PC-3 (cell line): ENCODE data around the gene KRTAP13-2. TPM values are rescaled to one million over a fixed set of nuclear protein-coding genes. Genes with fewer than 3 reads are reported as not detected.

Source experiments
- ATAC-seq: fragments of 200-7000 bp; cut with Tn5 transposase; 2 replicates; pipeline ENCODE4 v1.9.1; 2020; ENCODE audit warnings: mild to moderate bottlenecking, moderate library complexity
- BruUV-seq: library from RNA; stranded (reverse); fragments of 400-500 nt; replicated peaks from 2 replicates; lab custom pipeline; 2021; lab: Mats Ljungman, UMichigan
- CTCF ChIA-PET: fragments of 300-600 bp; sonication (Branson Sonifier 250); formaldehyde crosslinking; loops from one replicate; lab custom pipeline; 2022; ENCODE audit warnings: antibody characterized with exemption; lab: Charles Lee
- POLR2A ChIA-PET: fragments of 300-600 bp; sonication (Branson Sonifier 250); formaldehyde crosslinking; loops from one replicate; lab custom pipeline; 2022; ENCODE audit warnings: antibody characterized with exemption; ENCODE audit not compliant: unreplicated experiment; lab: Charles Lee
- DNase-seq: peaks from one replicate; pipeline ENCODE4 v3.0.0-alpha.2; 2015
- H2AFZ ChIP-seq: fragments of 300-600 bp; sonication (generic); 2 replicates; pipeline ENCODE4 v1.6.0; 2016; ENCODE audit warnings: antibody characterized with exemption, low read length
- H3F3A ChIP-seq: fragments of 300-600 bp; sonication (generic); one replicate; pipeline ENCODE4 v1.6.0; 2017; ENCODE audit warnings: antibody characterized with exemption, low read length, control low read depth, mild to moderate bottlenecking; ENCODE audit not compliant: unreplicated experiment
- H3K27ac ChIP-seq: fragments of 300-600 bp; sonication (generic); 2 replicates; pipeline ENCODE4 v1.5.1; 2016; ENCODE audit warnings: mild to moderate bottlenecking, low read length
- H3K27me3 ChIP-seq: fragments of 300-600 bp; sonication (generic); 2 replicates; pipeline ENCODE4 v1.6.1; 2016; ENCODE audit warnings: low read length, mixed read lengths
- H3K36me3 ChIP-seq: fragments of 300-600 bp; sonication (generic); 2 replicates; pipeline ENCODE4 v1.6.1; 2016; ENCODE audit warnings: low read depth, mixed run types, low read length, mixed read lengths
- H3K4me1 ChIP-seq: fragments of 300-600 bp; sonication (generic); 2 replicates; pipeline ENCODE4 v1.5.1; 2016; ENCODE audit warnings: low read length; ENCODE audit not compliant: insufficient read depth
- H3K4me2 ChIP-seq: fragments of 300-600 bp; sonication (generic); 2 replicates; pipeline ENCODE4 v1.6.0; 2016; ENCODE audit warnings: low read length
- H3K4me3 ChIP-seq: fragments of 300-600 bp; sonication (generic); 2 replicates; pipeline ENCODE4 v1.5.1; 2016; ENCODE audit warnings: mild to moderate bottlenecking, low read length, mixed read lengths
- H3K79me2 ChIP-seq: fragments of 300-600 bp; sonication (generic); 2 replicates; pipeline ENCODE4 v1.6.1; 2017; ENCODE audit warnings: low read length, mixed read lengths
- H3K9ac ChIP-seq: fragments of 300-600 bp; sonication (generic); 2 replicates; pipeline ENCODE4 v1.6.0; 2016; ENCODE audit warnings: mild to moderate bottlenecking, low read length
- H3K9me2 ChIP-seq: fragments of 300-600 bp; sonication (generic); replicated peaks from 2 replicates; pipeline ENCODE4 v1.6.1; 2016; ENCODE audit warnings: mixed run types, low read length, mixed read lengths
- H3K9me3 ChIP-seq: fragments of 300-600 bp; sonication (generic); 2 replicates; pipeline ENCODE4 v1.6.1; 2016; ENCODE audit warnings: low read length, mixed read lengths
- H4K20me1 ChIP-seq: fragments of 300-600 bp; sonication (generic); 2 replicates; pipeline ENCODE4 v1.6.1; 2016; ENCODE audit warnings: low read length, mixed read lengths
- CTCF ChIP-seq: fragments of 300-600 bp; sonication (generic); conservative IDR thresholded peaks from 2 replicates; pipeline ENCODE4 v1.5.1; 2017; ENCODE audit warnings: antibody characterized with exemption, low read depth, mild to moderate bottlenecking, low read length
- EZH2 ChIP-seq: fragments of 300-600 bp; sonication (generic); IDR thresholded peaks from one replicate; pipeline ENCODE4 v1.6.1; 2017; ENCODE audit warnings: antibody characterized with exemption, mild to moderate bottlenecking, low read length; ENCODE audit not compliant: unreplicated experiment
- EZH2phosphoT487 ChIP-seq: fragments of 300-600 bp; sonication (generic); IDR thresholded peaks from 2 replicates; pipeline ENCODE4 v1.6.1; 2018; ENCODE audit warnings: mild to moderate bottlenecking, antibody characterized with exemption, low read length, borderline replicate concordance
- intact Hi-C: fragments of 100-400 bp; cut with micrococcal nuclease; formaldehyde crosslinking; loops from 2 replicates; pipeline ENCODE4 v1.9.0; 2023
- total RNA-seq: library from RNA; depleted of rRNA; stranded (reverse); fragments of >200 nt; gene quantifications from 2 replicates; pipeline ENCODE4 v1.2.3, GENCODE V29; 2014

The KRTAP13-2 gene
- total RNA-seq, 1 experiment from 2014 or later, result not detected

GRCh38 chr21:30336596-30336995, 35.5 kb downstream of the KRTAP13-2 start:
- ChIA-PET CTCF (no interaction called here), POLR2A (no interaction called here)
- Histone ChIP-seq H3K9ac (no peak overlapping the region), H3K27ac (peak overlapping the region; percentile 78), H3K4me3 (no peak overlapping the region), H3F3A (no peaks in the 10 kb centered on the region), H3K9me2 (no peaks in the 10 kb centered on the region), H3K27me3 (no peaks in the 10 kb centered on the region), H3K36me3 (no peaks in the 10 kb centered on the region), H3K4me1 (peaks cover 19% of the 10 kb centered on the region), H3K9me3 (no peaks in the 10 kb centered on the region), H2AFZ (no peak overlapping the region), H3K4me2 (no peak overlapping the region), H4K20me1 (no peaks in the 10 kb centered on the region), H3K79me2 (no peaks in the 10 kb centered on the region)
- ATAC-seq (no peak), DNase-seq (no peak)
- no TSS peak for BruUV-seq
- no peak for TF ChIP-seq CTCF
- TF ChIP-seq EZH2phosphoT487, result no peak
- no peak for TF ChIP-seq EZH2
- intact Hi-C loops, result no loop called here

GRCh38 chr21:30333736-30334135, 38.3 kb downstream of the KRTAP13-2 start:
- TF ChIP-seq CTCF (no peak), EZH2 (no peak), EZH2phosphoT487 (no peak)
- Histone ChIP-seq H3K27me3 (no peaks in the 10 kb centered on the region), H3K4me3 (no peak overlapping the region), H3K4me1 (peaks cover 15% of the 10 kb centered on the region), H3K4me2 (no peak overlapping the region), H3K9me3 (no peaks in the 10 kb centered on the region), H3K9me2 (no peaks in the 10 kb centered on the region), H3K9ac (no peak overlapping the region), H2AFZ (no peak overlapping the region), H4K20me1 (no peaks in the 10 kb centered on the region), H3K79me2 (no peaks in the 10 kb centered on the region), H3K36me3 (no peaks in the 10 kb centered on the region), H3K27ac (no peak overlapping the region), H3F3A (no peaks in the 10 kb centered on the region)
- DNase-seq (no peak), ATAC-seq (no peak)
- BruUV-seq, result no TSS peak
- POLR2A ChIA-PET, result no interaction called here
- CTCF ChIA-PET, result interaction anchor here (0.5 kb wide), 1 partner anchor 38 kb away, joined by 5 read pairs; the partner anchor contains the start of gene KRTAP13-2
- intact Hi-C loops, result no loop called here

- intact Hi-C loops, result no loop called here
- Histone ChIP-seq H3K9ac (no peak overlapping the region), H2AFZ (no peak overlapping the region), H3K4me2 (no peak overlapping the region), H3K4me1 (peaks cover 7% of the 10 kb centered on the region), H3K36me3 (no peaks in the 10 kb centered on the region), H3K27ac (no peak overlapping the region), H3F3A (no peaks in the 10 kb centered on the region), H3K9me3 (no peaks in the 10 kb centered on the region), H3K79me2 (no peaks in the 10 kb centered on the region), H3K9me2 (no peaks in the 10 kb centered on the region), H3K4me3 (no peak overlapping the region), H3K27me3 (no peaks in the 10 kb centered on the region), H4K20me1 (no peaks in the 10 kb centered on the region)
- no TSS peak for BruUV-seq
- DNase-seq (no peak), ATAC-seq (no peak)
- POLR2A ChIA-PET, result no interaction called here
- TF ChIP-seq EZH2phosphoT487 (no peak), EZH2 (no peak), CTCF (no peak)
- CTCF ChIA-PET, result no interaction called here
Observed at GRCh38 chr21:30332681-30333080, 39.4 kb downstream of the KRTAP13-2 start.
